ENCODE data around the gene AUTS2. TPM values are rescaled to one million over a fixed set of nuclear protein-coding genes. Genes with fewer than 3 reads are reported as not detected.

Gene AUTS2
- total and polyA plus RNA-seq, 2 experiments from 2014 or later, result 32.0 to 91.0 TPM

GRCh38 chr7:70421319-70421718 is 823.0 kb downstream of the AUTS2 start:
- H3F3A ChIP-seq (replicated peaks; ENCODE audit: low read depth), result no peaks in the 10 kb centered on the region
- no peak overlapping the region for H3K4me2 ChIP-seq
- H3K27me3 ChIP-seq (ENCODE audit: insufficient read depth), result no peaks in the 10 kb centered on the region
- H2AFZ ChIP-seq, result peak overlapping the region; percentile 14; the same call in 1 of the 2 replicates
- no peaks in the 10 kb centered on the region for H3K79me2 ChIP-seq (replicated peaks; ENCODE audit: insufficient read depth)
- H3K9me2 ChIP-seq (ENCODE audit: insufficient read depth), result no peaks in the 10 kb centered on the region
- Mint-ChIP-seq H3K36me3 (ENCODE audit: low read depth) (no peaks in the 10 kb centered on the region), H3K4me1 (peaks cover 38% of the 10 kb centered on the region), H3K9me3 (no peaks in the 10 kb centered on the region), H3K4me3 (no peak overlapping the region), H3K27me3 (ENCODE audit: insufficient read depth, low read depth, poor library complexity) (peaks cover 4% of the 10 kb centered on the region), H3K27ac (no peak overlapping the region)
- no peak for DNase-seq (ENCODE audit: low spot score)
- ATAC-seq, result no peak; the same call in 1 of the 3 replicates
- no peak for TF ChIP-seq EZH2phosphoT487 (IDR thresholded peaks at IDR 0.05; ENCODE audit: unreplicated experiment)
- TF ChIP-seq JUNB (IDR thresholded peaks at IDR 0.05; ENCODE audit: unreplicated experiment), result no peak
- no peak for TF ChIP-seq POLR2AphosphoS5 (IDR thresholded peaks at IDR 0.05; ENCODE audit: low read depth)
- no peak for TF ChIP-seq NANOG (IDR thresholded peaks at IDR 0.05; ENCODE audit: borderline replicate concordance)
- TF ChIP-seq ETS1 (IDR thresholded peaks at IDR 0.05), result no peak
- TF ChIP-seq ZNF114 (CRISPR knock-in tag; IDR thresholded peaks at IDR 0.05), result no peak
- no peak for TF ChIP-seq EZH2 (IDR thresholded peaks at IDR 0.05; ENCODE audit: low read depth, unreplicated experiment)
- TF ChIP-seq CTCF (conservative IDR thresholded peaks at IDR 0.05; ENCODE audit: low read depth in 2 of 2), result no peak
- TF ChIP-seq ZNF331 (CRISPR knock-in tag; IDR thresholded peaks at IDR 0.05; ENCODE audit: low read depth), result no peak
- no peak for TF ChIP-seq STAT1 (IDR thresholded peaks at IDR 0.05; ENCODE audit: unreplicated experiment)
- no peak overlapping the region for H3K27ac ChIP-seq (ENCODE audit: low read depth)
- no peaks in the 10 kb centered on the region for H4K20me1 ChIP-seq (replicated peaks; ENCODE audit: insufficient read depth)
- H3K4me1 ChIP-seq (ENCODE audit: insufficient read depth), result peaks cover 30% of the 10 kb centered on the region
- H3K36me3 ChIP-seq (ENCODE audit: insufficient read depth), result no peaks in the 10 kb centered on the region
- H3K4me3 ChIP-seq, result no peak overlapping the region

- Mint-ChIP-seq H3K27ac (no peak overlapping the region), H3K36me3 (ENCODE audit: low read depth) (no peaks in the 10 kb centered on the region)
- ATAC-seq, result no peak
- TF ChIP-seq ETS1 (IDR thresholded peaks at IDR 0.05), result no peak
- no peak for TF ChIP-seq EZH2 (IDR thresholded peaks at IDR 0.05; ENCODE audit: low read depth, unreplicated experiment)
- no peak for TF ChIP-seq CTCF (conservative IDR thresholded peaks at IDR 0.05; ENCODE audit: low read depth in 2 of 2)
- no peak for TF ChIP-seq ZNF331 (CRISPR knock-in tag; IDR thresholded peaks at IDR 0.05; ENCODE audit: low read depth)
- no peak for TF ChIP-seq CREB1 (CRISPR knock-in tag; IDR thresholded peaks at IDR 0.05; ENCODE audit: low read depth)
These were observed 828.1 kb downstream of the AUTS2 start for GRCh38 chr7:70426249-70426880.

More at GRCh38 chr7:70426249-70426880, 828.1 kb downstream of the AUTS2 start:
- H3F3A ChIP-seq (replicated peaks; ENCODE audit: low read depth), result no peaks in the 10 kb centered on the region
- Mint-ChIP-seq H3K9me3 (no peaks in the 10 kb centered on the region), H3K27me3 (ENCODE audit: insufficient read depth, low read depth, poor library complexity) (peaks cover 5% of the 10 kb centered on the region), H3K4me3 (no peak overlapping the region), H3K4me1 (peaks cover 9% of the 10 kb centered on the region)
- H3K9me2 ChIP-seq (ENCODE audit: insufficient read depth), result no peaks in the 10 kb centered on the region
- no peak for DNase-seq (ENCODE audit: low spot score)
- no peaks in the 10 kb centered on the region for H3K79me2 ChIP-seq (replicated peaks; ENCODE audit: insufficient read depth)
- no peaks in the 10 kb centered on the region for H3K36me3 ChIP-seq (ENCODE audit: insufficient read depth)
- no peak overlapping the region for H3K27ac ChIP-seq (ENCODE audit: low read depth)
- no peak overlapping the region for H3K4me3 ChIP-seq
- no peak overlapping the region for H2AFZ ChIP-seq
- H4K20me1 ChIP-seq (replicated peaks; ENCODE audit: insufficient read depth), result no peaks in the 10 kb centered on the region
- peaks cover 6% of the 10 kb centered on the region; the same call in 1 of the 2 replicates for H3K4me1 ChIP-seq (ENCODE audit: insufficient read depth)
- H3K4me2 ChIP-seq, result no peak overlapping the region
- H3K27me3 ChIP-seq (ENCODE audit: insufficient read depth), result no peaks in the 10 kb centered on the region

Data from GM23338 (cell line).